Fibroblast of lung (primary cell): Measurements from ENCODE around the gene NTRK2. TPM values are rescaled to one million over a fixed set of nuclear protein-coding genes. Genes with fewer than 3 reads are reported as not detected.

Experiments used
- DNase-seq, 2 donors: peaks; one replicate each; pipeline versions ENCODE4 v3.0.0 to v3.0.0-alpha.2; 2010; ENCODE audit warnings: low read depth in 2 of 2
- H2AFZ ChIP-seq: 2 replicates; pipeline ENCODE4 v1.5.1; 2012; ENCODE audit warnings: low read length, control low read depth, inconsistent platforms
- H3K27ac ChIP-seq: 2 replicates; pipeline ENCODE4 v1.5.1; 2011; ENCODE audit warnings: low read length, control low read depth; ENCODE audit not compliant: insufficient read depth
- H3K27me3 ChIP-seq: 2 replicates; pipeline ENCODE4 v1.5.1; 2011; ENCODE audit warnings: mild to moderate bottlenecking, low read length; ENCODE audit not compliant: control insufficient read depth, insufficient read depth
- H3K36me3 ChIP-seq: 2 replicates; pipeline ENCODE4 v1.5.1; 2011; ENCODE audit warnings: low read length; ENCODE audit not compliant: control insufficient read depth, insufficient read depth
- H3K4me1 ChIP-seq: 2 replicates; pipeline ENCODE4 v1.5.1; 2011; ENCODE audit warnings: low read length; ENCODE audit not compliant: control insufficient read depth, insufficient read depth; ENCODE audit errors: extremely low read depth
- H3K4me2 ChIP-seq: 2 replicates; pipeline ENCODE4 v1.5.1; 2011; ENCODE audit warnings: low read length, control low read depth; ENCODE audit not compliant: insufficient read depth; ENCODE audit errors: extremely low read depth
- H3K4me3 ChIP-seq, 4 experiments: fragments of 200-600 bp in 1 of 4; sonication (generic) in 1 of 4; replicated peaks in 1 of 4; 2 replicates each; pipeline ENCODE4 v1.5.1; 2011 to 2016; ENCODE audit warnings: low read length in 4 of 4, low read depth in 3 of 4, mild to moderate bottlenecking in 3 of 4, control low read depth in 2 of 4, inconsistent platforms in 1 of 4, mixed read lengths in 1 of 4; ENCODE audit not compliant: insufficient read depth in 1 of 4; ENCODE audit errors: control extremely low read depth in 1 of 4
- H3K79me2 ChIP-seq: 2 replicates; pipeline ENCODE4 v1.5.1; 2012; ENCODE audit warnings: mild to moderate bottlenecking, low read length, inconsistent platforms; ENCODE audit not compliant: control insufficient read depth, insufficient read depth
- H3K9ac ChIP-seq: 2 replicates; pipeline ENCODE4 v1.5.1; 2011; ENCODE audit warnings: mild to moderate bottlenecking, low read length, control low read depth; ENCODE audit not compliant: insufficient read depth
- H3K9me3 ChIP-seq: 2 replicates; pipeline ENCODE4 v1.5.1; 2012; ENCODE audit warnings: low read depth, low read length; ENCODE audit not compliant: control insufficient read depth, insufficient read depth
- H4K20me1 ChIP-seq: 2 replicates; pipeline ENCODE4 v1.5.1; 2011; ENCODE audit warnings: low read length; ENCODE audit not compliant: control insufficient read depth, insufficient read depth; ENCODE audit errors: extremely low read depth
- EZH2 ChIP-seq: IDR thresholded peaks from 2 replicates; pipeline ENCODE4 v1.5.1; 2012; ENCODE audit warnings: low read length, control low read depth, mild to moderate bottlenecking; ENCODE audit errors: missing control alignments
- polyA plus RNA-seq, 2 donors: library from polyadenylated mRNA; depleted of rRNA in 1 of 2; stranded (reverse) in 1 of 2; unstranded in 1 of 2; fragments of >200 nt; gene quantifications; 2 replicates each; pipeline ENCODE4 v1.2.1, GENCODE V29; 2011 to 2012; ENCODE audit warnings: missing spikeins in 1 of 2
- total RNA-seq: library from RNA; depleted of rRNA; stranded (reverse); fragments of >200 nt; gene quantifications from 2 replicates; pipeline ENCODE4 v1.2.1, GENCODE V29; 2014
- TF ChIP-seq, protein P1 (sequence below), 2 donors: IDR thresholded peaks in 1 of 2; conservative IDR thresholded peaks in 1 of 2; 1 replicate in 1 of 2; 2 replicates in 1 of 2; pipeline ENCODE4 v1.5.1; 2011 to 2012; ENCODE audit warnings: low read length in 2 of 2, control low read depth in 1 of 2, inconsistent platforms in 1 of 2, low read depth in 1 of 2, mild to moderate bottlenecking in 1 of 2

The NTRK2 gene
- total and polyA plus RNA-seq, 2 donors (not counting 1 experiment from before 2014, with no cell fraction given) = 0.66 to 1.1 TPM

DNA sequence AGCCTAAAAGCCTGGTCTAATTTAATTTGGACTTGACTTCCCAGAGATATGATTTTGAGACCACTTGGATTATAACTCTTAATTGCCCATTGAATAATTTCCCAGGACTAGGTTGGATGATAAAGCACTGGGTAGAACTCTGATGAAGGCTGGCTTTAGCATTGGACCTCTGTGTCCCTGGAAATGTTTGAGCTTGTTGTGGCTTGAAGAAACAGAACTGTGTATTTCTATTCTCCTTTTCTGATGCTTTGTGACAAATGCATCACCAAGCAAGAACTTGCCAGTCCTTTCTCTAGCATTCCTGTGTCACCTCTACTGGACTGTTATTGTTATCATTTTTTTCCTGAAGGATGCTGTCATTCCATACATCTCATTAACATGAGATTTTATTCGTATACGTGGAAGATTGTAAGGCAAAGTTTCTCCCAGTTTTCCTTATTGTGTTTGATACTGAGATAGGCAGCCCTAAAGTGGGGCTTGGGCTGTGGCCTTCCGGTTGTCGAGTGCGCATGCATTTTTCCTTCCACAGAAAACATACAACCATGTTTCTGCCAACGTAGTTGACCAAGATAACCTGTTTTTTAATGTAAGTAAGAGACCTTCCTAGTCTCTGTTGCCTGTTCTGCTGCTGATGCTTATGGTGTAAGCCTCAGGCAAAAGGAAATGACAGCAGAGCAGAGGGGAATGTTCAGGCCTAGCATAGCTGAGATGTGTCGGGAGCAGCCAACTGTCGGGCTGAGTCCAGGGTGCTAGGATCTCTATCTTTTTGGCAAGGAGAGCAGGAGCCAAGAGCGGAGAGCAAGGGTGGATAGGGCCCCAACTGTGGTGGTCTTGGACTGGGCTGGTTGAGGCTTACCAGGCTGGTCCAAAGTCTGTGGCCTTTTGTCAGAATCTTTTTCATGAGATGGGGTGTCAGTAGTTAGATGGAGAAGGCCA is 2.3 kb downstream of the NTRK2 start:
- no peaks in the 10 kb centered on the region for H3K36me3 ChIP-seq
- peaks cover 23% of the 10 kb centered on the region for H3K27me3 ChIP-seq
- H4K20me1 ChIP-seq = no peaks in the 10 kb centered on the region
- TF ChIP-seq, protein P1, sequence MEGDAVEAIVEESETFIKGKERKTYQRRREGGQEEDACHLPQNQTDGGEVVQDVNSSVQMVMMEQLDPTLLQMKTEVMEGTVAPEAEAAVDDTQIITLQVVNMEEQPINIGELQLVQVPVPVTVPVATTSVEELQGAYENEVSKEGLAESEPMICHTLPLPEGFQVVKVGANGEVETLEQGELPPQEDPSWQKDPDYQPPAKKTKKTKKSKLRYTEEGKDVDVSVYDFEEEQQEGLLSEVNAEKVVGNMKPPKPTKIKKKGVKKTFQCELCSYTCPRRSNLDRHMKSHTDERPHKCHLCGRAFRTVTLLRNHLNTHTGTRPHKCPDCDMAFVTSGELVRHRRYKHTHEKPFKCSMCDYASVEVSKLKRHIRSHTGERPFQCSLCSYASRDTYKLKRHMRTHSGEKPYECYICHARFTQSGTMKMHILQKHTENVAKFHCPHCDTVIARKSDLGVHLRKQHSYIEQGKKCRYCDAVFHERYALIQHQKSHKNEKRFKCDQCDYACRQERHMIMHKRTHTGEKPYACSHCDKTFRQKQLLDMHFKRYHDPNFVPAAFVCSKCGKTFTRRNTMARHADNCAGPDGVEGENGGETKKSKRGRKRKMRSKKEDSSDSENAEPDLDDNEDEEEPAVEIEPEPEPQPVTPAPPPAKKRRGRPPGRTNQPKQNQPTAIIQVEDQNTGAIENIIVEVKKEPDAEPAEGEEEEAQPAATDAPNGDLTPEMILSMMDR (conservative IDR thresholded peaks at IDR 0.05 in 1 of 2, IDR thresholded peaks at IDR 0.05 in 1 of 2; ENCODE audit: low read depth in 1 of 2, low read length in 2 of 2) = no peak
- TF ChIP-seq EZH2 = no peak
- H3K9me3 ChIP-seq = no peaks in the 10 kb centered on the region
- DNase-seq = no peak
- H3K27ac ChIP-seq = no peak overlapping the region
- H3K9ac ChIP-seq = no peak overlapping the region
- no peaks in the 10 kb centered on the region for H3K4me1 ChIP-seq
- H3K79me2 ChIP-seq = no peaks in the 10 kb centered on the region
- H3K4me2 ChIP-seq = no peak overlapping the region
- H3K4me3 ChIP-seq = no peak overlapping the region
- no peak overlapping the region for H2AFZ ChIP-seq

DNA sequence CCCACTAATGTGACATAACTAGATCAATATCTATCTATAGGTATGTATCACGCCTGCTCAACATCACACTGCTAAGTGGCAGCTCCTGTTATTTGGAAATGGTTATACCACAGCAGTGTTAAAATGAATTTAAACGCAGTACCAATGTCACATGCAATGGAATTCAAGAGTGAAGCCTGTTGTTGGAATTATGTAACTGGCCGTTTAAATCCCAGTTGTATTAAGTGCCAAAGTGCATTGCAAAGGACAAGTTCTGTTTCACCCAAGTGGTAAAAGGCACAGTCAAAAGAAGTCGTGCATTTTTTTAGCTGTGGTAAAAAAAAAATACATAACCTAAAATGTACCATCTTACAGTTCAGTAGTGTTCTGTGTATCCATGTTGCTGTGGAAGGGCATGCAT is 4.3 kb downstream of the NTRK2 start:
- no peak for DNase-seq
- TF ChIP-seq, protein P1 (conservative IDR thresholded peaks at IDR 0.05 in 1 of 2, IDR thresholded peaks at IDR 0.05 in 1 of 2; ENCODE audit: low read depth in 1 of 2, low read length in 2 of 2) = no peak
- TF ChIP-seq EZH2 = no peak
- Histone ChIP-seq H3K9ac (no peak overlapping the region), H3K36me3 (no peaks in the 10 kb centered on the region), H3K27ac (no peak overlapping the region), H3K9me3 (no peaks in the 10 kb centered on the region), H3K27me3 (peaks cover 23% of the 10 kb centered on the region), H3K4me1 (no peaks in the 10 kb centered on the region), H3K4me2 (no peak overlapping the region), H2AFZ (no peak overlapping the region), H3K79me2 (no peaks in the 10 kb centered on the region), H3K4me3 (no peak overlapping the region), H4K20me1 (no peaks in the 10 kb centered on the region)

DNA sequence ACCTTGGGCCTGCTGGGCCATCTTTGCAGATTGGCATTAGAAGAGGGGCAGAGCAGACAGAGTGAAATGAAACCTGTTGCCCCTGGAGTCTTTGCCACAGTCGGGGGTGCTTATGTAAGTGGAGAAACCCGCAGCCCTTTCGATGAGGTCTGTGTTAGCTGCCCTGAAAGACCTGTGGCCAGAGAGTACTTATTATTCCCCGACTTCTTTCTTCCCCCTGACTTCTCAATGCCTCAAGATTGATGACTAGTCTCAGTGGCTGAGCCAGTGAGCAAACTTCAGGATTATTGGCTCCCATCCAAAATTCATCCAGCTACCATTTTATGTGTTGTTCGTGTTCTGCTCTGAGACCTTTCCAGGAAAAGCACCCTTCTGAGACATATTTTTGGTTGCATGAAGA is 7.6 kb downstream of the NTRK2 start:
- Histone ChIP-seq H3K79me2 (no peaks in the 10 kb centered on the region), H3K4me2 (no peak overlapping the region), H3K4me1 (no peaks in the 10 kb centered on the region), H3K9ac (no peak overlapping the region), H3K27ac (no peak overlapping the region), H3K9me3 (no peaks in the 10 kb centered on the region), H3K27me3 (no peaks in the 10 kb centered on the region), H4K20me1 (no peaks in the 10 kb centered on the region), H3K4me3 (no peak overlapping the region), H2AFZ (no peak overlapping the region), H3K36me3 (no peaks in the 10 kb centered on the region)
- TF ChIP-seq EZH2 = no peak
- TF ChIP-seq, protein P1 (conservative IDR thresholded peaks at IDR 0.05 in 1 of 2, IDR thresholded peaks at IDR 0.05 in 1 of 2; ENCODE audit: low read depth in 1 of 2, low read length in 2 of 2) = no peak
- peak in 1 of 2 donors; percentile 12 for DNase-seq
